SIG-M5 treated with dmso at 0.1 percent for 504 hours (cell line): ENCODE data around the gene CSNK1G1.
"Not testable (repeated sequence)": the region's sequence is repeated elsewhere in the genome, so short reads cannot be mapped to it uniquely, and the experiment has no call there.

Experiments used
- DNase-seq: peaks from one replicate; lab custom pipeline; 2025; ENCODE audit not compliant: unreplicated experiment; lab: John Stamatoyannopoulos, UW

Gene CSNK1G1

GRCh38 chr15:64137226-64137833, 218.6 kb downstream of the CSNK1G1 start:
- no peak for DNase-seq

DNA sequence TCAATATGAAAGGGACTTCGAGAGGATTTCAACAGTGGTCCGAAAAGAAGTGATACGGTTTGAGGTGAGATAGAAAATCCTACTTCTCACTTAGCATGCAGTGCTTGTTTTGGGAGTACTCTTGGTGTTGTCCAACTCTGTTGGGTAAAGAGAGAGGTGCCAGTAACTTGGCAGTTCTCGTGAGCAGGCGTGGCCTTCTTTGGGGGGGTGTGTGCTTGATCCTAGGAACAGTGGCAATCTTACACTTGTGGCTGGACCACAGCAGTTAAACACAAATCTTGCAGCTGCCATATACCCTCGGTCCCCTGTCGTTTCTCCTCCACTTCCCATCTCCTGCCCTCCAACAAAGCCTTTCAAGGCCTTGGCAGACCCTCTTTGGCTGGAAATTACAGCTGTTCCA, 219.6 kb downstream of the CSNK1G1 start:
- DNase-seq: no peak

DNA sequence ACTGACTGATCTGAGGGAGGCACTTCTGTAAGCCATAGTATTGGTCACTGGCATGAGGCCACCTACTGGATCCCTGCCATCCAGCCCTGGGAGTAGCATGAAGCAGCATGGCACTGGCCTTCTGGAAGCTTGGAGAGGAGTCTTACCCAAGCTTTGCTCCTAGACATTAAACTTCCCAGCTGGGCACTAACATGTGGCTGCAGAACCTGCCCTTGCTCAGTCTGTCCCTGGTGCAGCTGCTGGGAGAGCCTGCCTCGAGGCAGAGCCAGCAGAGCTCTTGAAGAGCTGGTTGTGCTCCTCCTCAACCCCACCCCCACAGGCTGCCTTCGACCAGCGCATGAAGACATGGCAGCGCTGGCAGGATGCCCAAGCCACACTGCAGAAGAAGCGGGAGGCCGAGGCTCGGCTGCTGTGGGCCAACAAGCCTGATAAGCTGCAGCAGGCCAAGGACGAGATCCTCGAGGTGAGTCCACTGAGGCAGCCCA, 221.6 kb downstream of the CSNK1G1 start:
- no peak for DNase-seq

DNA sequence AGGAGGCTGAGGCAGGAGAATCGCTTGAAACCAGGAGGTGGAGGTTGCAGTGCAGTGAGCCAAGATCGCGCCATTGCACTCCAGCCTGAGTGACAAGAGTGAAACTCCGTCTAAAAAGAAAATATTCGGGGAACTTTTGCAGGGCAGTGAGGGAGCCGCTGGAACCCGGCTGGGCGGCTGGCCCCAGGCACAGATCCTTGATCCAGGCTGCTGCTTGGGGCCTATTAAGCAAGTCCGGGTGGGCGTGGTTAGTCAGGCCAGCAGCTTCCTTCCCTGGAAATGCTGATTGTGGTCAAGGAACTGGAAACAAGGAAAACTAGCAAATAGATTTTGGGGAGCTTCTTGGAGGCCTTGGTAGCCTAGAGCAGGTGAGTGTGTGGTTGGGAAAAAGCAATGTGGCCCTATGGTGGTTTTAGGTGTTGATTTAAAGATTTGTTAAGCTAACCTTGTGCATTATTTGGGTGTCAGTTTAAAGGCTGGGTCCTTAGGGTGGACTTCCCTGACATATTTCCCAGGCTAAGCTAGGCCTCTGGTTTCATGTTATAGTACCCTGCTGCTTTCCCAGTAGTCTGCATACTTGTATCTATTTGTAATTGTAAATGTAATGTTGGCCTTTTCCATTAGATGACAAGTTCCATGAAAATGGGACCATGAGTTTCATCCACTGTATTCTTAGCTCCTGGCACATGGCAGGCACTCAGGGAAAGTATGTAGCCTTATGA, 222.2 kb downstream of the CSNK1G1 start:
- DNase-seq: no peak

- no peak for DNase-seq
Measured at GRCh38 chr15:64132217-64132616, 223.8 kb downstream of the CSNK1G1 start.

- DNase-seq: no peak
Measured at GRCh38 chr15:64131547-64131946, 224.4 kb downstream of the CSNK1G1 start.

DNA sequence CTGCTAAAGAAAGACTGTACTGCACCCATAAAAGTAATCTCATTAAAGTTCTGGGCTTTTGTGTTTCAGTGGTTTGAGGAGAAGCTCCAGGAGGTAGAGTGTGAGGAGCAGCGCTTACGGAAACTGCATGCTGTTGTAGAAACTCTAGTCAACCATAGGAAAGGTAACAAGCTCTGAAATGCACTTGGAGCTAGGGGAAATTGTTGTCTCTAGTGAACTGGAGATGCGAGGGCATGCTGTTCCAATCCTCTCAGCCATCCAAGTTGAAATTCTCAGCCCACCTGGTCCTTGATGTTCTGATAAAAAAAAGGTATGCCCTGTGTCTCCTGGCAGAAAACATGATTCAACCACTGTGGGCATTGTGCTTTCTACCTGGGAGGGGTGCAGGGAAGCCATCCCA, 225.8 kb downstream of the CSNK1G1 start:
- no peak for DNase-seq

GRCh38 chr15:64127521-64128270, 228.3 kb downstream of the CSNK1G1 start:
- no peak for DNase-seq

DNA sequence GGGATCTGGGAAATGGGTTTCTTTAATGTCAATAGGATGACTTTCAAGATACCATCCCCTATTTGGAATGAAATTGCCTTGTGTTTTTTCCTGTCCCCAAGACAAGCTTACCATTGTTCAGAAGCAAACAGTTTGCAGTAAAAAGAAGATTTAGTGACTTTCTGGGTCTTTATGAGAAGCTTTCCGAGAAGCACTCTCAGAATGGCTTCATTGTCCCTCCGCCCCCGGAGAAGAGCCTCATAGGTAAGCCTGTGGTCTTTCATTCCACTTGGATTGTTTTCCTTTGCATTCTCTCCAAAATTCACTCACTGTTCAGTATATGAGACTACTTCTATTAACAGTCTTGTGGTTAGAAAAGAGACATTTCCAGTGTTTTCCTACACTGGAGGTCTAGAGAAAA, 230.0 kb downstream of the CSNK1G1 start:
- no peak for DNase-seq

- no peak for DNase-seq
Measured at GRCh38 chr15:64122936-64123351, 233.0 kb downstream of the CSNK1G1 start.

DNA sequence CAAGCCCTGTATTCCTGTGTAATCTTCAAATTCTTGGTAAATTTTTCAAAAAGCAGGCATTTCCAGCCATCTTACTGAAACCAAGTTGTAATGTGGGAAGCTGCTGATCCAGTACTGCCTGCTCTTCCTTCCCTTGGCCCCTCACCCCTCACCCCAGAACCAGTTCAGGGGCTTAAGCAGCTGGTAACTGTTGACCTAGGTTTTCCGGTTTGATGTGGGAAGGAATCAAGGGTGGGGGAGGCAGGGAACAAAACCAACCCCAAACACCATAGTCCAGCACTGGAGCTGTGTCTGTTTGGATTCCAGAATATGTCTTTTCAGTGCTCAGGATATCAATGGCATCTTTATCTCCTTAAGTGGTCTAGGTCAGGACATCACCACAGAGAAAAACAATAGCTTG, 233.5 kb downstream of the CSNK1G1 start:
- no peak for DNase-seq

- DNase-seq: no peak
Measured at GRCh38 chr15:64121614-64122013, 234.4 kb downstream of the CSNK1G1 start.

DNA sequence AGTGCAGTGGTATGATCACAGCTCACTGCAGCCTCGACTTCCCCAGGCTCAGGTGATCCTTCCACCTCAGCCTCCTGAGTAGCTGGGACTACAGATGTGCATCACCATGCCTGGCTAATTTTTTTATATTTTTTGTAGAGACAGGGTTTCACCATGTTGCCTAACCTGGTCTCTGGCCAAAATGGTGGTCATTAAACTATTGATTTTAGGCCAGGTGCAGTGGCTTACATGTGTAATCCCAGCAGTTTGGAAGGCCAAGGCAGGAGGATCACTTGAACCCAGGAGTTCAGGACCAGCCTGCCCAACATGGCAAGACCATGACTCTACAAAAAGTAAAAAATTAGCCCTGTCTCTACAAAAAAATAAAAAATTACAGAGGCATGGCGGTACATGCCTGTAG, 235.7 kb downstream of the CSNK1G1 start:
- not testable (repeated sequence) for DNase-seq

DNA sequence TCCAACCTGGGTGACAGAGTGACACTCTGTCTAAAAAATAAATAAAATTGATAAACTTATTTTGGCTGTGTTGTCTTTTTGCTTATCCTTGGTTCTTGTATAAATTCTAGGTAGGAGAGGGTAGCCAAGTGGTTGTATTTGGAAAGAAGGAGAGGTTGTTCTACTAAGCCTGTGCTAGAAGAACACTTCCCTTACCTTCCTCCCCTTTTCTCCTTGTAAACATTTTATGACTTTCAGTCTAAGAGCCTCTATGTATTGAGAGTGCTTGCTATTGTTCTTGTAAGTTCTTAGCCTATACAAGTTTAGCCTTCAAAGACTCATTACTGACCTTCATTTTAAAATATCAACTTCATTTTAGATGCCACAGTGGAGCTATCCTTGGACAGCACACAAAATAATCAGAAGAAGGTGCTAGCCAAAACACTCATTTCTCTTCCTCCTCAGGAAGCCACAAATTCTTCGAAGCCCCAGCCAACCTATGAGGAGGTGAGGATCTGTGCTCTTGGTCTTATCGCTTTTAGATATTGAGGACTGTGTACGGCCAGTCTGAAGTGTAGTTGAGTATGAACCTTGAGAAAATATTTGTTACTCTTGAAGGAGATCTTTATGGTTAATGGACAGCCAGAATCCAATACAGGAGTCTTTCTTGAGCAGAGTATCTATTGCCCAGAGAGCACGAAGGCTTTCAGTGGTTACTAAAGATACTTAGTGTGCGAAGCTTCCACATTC, 238.1 kb downstream of the CSNK1G1 start:
- DNase-seq: no peak
